ENCODE results near the gene BDP1. TPM values are rescaled to one million over a fixed set of nuclear protein-coding genes. Genes with fewer than 3 reads are reported as not detected.

BDP1 gene
- total and polyA plus RNA-seq, 7 experiments from 2014 or later, result 8.9 to 48.7 (median 35.5) TPM

Other genes with a start within 250 kb of the BDP1 start
- gene MCCC2, start 131.7 kb downstream of the BDP1 start, total RNA-seq, result 10 to 100 TPM; 22.4 to 41.0 (median 29.8) TPM
- gene MCCC2, start 131.7 kb downstream of the BDP1 start, polyA plus RNA-seq, result 10 to 100 TPM; 21.5 to 22.0 TPM

Measured in naive thymus-derived CD4-positive, alpha-beta T cell (primary cell).